Cardiac fibroblast (primary cell): Measurements from ENCODE around the gene GPR132.
A peak's percentile ranks its signal among the peaks of the same experiment; 100 is the strongest.

ENCODE experiments used
- DNase-seq, 2 donors: peaks; one replicate each; pipeline versions ENCODE4 v3.0.0 to v3.0.0-alpha.2; 2010; ENCODE audit warnings: low read depth in 2 of 2
- H3K4me3 ChIP-seq, 2 donors: replicated peaks in 1 of 2; 1 replicate in 1 of 2; 2 replicates in 1 of 2; pipeline ENCODE4 v1.5.1; 2011; ENCODE audit warnings: low read depth in 2 of 2, low read length in 2 of 2, mild to moderate bottlenecking in 2 of 2, moderate library complexity in 1 of 2
- TF ChIP-seq, protein P1 (sequence below): IDR thresholded peaks from one replicate; pipeline ENCODE4 v1.5.1; 2011; ENCODE audit warnings: low read depth, mild to moderate bottlenecking, low read length, inconsistent platforms

The GPR132 gene

DNA sequence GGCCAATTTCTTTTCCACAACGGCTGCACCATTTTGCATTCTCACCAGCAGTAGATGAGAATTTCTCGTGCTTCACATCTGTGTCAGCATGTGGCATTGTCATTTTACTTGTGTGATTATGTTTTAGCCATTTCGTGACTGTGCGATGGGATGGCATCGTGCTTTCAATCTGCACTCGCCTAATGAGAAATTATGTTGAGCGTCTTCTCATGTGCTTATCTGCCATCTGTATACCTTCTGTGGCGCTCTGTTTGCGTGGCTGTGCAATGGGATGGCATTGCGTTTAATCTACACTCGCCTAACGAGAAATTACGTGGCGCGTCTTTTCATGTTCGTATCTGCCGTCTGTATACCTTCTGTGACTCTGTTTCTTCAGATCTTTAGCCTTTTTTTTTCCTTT, 14.9 kb upstream of the GPR132 start:
- no peak for DNase-seq
- H3K4me3 ChIP-seq: no peak overlapping the region
- TF ChIP-seq, protein P1, sequence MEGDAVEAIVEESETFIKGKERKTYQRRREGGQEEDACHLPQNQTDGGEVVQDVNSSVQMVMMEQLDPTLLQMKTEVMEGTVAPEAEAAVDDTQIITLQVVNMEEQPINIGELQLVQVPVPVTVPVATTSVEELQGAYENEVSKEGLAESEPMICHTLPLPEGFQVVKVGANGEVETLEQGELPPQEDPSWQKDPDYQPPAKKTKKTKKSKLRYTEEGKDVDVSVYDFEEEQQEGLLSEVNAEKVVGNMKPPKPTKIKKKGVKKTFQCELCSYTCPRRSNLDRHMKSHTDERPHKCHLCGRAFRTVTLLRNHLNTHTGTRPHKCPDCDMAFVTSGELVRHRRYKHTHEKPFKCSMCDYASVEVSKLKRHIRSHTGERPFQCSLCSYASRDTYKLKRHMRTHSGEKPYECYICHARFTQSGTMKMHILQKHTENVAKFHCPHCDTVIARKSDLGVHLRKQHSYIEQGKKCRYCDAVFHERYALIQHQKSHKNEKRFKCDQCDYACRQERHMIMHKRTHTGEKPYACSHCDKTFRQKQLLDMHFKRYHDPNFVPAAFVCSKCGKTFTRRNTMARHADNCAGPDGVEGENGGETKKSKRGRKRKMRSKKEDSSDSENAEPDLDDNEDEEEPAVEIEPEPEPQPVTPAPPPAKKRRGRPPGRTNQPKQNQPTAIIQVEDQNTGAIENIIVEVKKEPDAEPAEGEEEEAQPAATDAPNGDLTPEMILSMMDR: no peak

DNA sequence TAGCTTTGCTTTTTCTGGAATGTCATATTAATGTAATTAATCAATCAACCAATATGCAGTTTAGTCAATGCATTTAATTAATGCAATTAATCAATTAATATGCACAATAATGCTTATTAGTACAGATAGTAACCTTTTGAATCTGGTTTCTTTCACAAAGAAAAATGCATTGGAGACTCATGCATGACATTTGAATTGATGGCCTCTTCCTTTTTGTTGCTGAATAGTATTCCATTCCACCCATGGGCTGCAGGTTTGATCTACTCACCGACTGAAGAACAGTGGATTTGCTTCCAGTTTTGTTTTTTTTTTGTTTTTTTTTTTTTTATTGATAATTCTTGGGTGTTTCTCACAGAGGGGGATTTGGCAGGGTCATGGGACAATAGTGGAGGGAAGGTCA, 13.1 kb upstream of the GPR132 start:
- no peak overlapping the region for H3K4me3 ChIP-seq
- TF ChIP-seq, protein P1: no peak

DNA sequence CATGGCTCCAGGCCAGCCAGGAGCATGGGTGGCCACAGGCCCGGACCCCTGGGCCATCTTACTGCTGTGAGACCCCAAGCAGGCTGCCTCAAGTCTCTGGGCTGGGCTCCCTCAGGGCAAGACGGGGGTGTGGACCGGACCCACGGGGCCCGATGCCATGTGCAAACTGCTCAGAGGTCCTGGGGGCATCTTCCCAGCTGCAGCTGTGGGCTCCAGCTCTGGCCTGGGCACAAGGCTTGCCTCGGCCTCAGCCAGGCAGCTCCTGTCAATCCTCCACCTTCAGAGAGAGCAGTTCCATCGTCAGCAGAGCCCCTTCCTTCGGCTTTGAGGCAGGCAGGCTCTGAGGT, 12.4 kb upstream of the GPR132 start:
- TF ChIP-seq, protein P1: no peak
- DNase-seq: no peak
- H3K4me3 ChIP-seq: no peak overlapping the region

More for the DNA sequence above, 13.1 kb upstream of the GPR132 start:
- DNase-seq: no peak

DNA sequence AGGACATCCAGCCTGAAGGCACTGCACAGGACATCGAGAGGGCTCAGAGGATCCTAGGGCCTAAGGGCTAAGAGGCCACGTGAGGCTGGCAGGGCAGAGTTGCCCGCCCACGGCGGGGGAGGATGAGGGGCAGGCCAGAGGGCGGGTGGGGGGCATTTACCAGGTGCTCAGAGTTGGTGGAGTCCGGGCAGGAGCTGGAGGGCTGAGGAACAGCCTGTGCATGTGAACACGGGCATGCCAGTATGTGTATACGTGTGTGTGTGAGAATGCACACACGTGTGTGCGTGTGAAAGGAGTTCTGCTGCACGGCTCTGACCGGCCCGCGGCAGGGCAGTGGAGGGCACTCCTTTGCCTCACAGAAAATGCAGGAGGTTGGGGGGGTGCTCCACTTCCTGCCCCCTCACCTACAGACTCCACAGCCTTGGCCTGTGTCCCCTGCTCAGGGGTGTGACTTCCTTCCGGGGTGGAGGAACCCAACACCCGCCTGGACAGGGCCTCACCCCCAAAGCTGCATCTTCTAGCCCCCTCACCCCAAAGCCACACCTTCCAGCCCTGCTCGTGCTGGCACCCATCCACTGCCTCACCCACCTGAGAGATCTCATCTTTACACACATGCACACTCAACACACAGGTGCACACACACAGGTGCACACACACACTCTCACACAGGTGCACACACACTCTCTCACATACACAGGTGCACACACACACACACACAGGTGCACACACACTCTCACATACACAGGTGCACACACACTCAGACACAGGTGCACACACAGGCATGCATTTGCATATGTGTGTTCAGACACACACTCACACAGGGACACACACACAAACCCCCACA, 11.8 kb upstream of the GPR132 start:
- TF ChIP-seq, protein P1: no peak
- DNase-seq: no peak
- no peak overlapping the region for H3K4me3 ChIP-seq

DNA sequence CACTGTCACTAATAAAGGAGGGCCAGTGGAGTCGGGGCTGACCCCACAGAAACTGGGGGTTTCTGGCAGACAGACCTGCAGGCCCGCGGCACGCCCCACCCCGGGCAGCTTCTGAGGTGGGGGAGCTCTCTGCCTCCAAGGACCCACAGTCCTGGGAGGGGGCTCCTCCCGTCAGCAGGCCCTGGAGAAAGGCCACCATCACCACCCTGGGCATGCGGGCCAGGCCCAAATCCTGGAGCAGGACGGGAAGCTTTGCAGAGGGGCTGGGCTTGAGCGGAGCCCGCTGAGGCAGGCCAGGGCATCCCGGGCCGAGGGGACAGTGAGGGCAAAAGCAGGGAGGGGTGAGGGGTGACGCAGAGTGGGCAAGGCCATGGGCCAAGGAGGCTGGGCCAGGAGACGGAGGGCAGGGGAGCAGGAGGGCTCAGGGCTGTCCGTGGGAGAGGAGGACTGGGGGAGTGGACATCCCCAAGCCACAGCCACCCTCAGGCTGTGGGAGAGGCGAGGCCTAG, 11.1 kb upstream of the GPR132 start:
- TF ChIP-seq, protein P1: no peak
- H3K4me3 ChIP-seq: no peak overlapping the region
- DNase-seq: no peak

DNA sequence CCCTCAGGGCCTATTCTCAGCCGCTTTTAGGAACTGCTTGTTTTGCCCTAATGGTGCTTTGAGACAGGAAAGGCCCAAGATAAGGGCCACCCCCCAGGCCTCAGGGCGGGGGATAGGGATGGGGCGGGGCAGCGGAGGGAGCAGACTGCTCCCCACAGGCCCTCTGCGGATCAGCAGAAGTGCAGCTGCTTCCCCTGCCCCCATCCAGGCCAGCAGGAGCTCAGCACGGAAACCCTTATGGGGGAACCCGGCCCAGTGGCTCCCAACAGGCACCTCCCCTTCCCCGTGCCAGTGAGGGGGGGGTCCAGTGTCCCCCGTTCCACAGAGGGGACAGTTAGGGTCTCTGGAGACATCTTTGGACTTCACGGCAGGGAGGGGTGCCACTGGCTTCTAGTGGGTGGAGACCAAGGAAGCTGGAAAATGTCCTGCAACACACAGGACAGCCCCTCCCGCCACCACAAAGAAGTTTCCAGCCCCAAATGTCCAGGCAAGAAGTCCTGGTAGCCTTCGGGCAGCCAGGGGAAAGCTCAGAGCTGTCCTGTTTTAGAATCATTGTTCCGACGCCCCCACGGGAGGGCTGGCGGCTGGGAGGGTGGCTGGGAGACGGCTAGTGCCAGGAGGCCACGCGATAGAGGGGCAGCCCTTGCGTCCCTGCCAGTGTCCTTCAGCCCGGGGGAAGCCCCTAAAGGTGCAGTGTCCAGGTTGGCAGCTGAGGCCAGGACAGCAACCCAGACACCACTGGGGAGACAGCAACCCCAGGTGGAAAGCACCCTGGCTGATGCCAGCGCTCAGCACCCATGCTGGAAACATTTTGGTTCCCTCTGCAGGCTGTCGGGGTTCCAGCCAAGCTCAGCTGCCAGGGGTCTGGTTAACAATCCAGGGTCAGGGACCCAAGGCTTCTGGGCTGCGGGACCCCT, 10.4 kb upstream of the GPR132 start:
- H3K4me3 ChIP-seq: no peak overlapping the region
- TF ChIP-seq, protein P1: no peak
- peak in 1 of 2 donors; percentile 76 for DNase-seq
